HUDEP-2 (cell line): ENCODE results near the gene KLHL21.
A peak's percentile ranks its signal among the peaks of the same experiment; 100 is the strongest.

Experiments used
- DNase-seq, 76 experiments: peaks; one replicate each; lab custom pipeline; 2025; ENCODE audit not compliant: unreplicated experiment in 76 of 76; lab: John Stamatoyannopoulos, UW

The KLHL21 gene

DNA sequence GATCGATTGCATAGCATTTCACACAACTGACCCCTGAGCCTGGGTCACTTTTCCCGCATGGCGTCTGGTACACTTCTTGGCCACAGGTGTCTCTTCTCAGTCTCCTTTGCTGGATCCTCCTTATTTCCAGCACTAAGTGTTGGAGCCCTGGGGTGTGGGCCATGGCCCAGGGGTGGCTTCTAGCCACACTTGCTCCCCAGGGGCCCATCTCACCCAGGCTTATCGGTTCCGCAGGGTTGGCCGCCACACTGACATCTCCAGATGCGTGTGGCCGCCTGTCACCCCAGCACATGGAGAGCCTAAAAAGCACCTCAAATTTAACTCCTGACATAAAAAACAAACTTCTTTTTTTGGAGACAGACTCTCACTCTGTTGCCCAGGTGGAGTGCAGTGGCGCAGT lies 24.4 kb upstream of the KLHL21 start:
- no peak for DNase-seq

DNA sequence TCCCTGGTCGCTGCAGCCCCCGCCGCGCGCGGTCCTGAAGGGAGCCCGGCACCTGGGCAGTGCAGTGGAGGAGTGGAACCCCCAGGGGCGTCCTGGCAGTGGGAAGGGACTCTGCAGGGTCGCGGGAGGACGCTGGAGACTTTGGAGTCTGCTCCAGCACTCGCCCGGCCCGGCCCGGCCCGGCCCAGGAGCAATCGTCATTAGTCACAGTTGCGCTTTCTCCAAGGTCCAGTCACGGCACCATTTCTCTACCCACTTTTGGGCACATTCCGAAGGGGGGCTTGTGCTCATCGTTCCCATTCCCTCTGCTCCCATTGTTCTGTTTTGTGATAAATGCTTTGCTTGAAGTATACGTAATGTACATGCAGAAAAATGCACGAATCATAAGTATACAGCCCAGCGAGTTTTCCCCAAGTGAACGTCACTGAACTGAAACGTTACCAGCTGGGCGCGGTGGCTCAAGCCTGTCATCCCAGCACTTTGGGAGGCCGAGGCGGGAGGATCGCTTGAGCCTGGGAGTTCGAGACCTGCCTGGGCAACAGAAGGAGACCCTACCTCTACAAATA lies 23.0 kb upstream of the KLHL21 start:
- DNase-seq = peak in 3 of 76 experiments; percentile 12 to 55 (median 37)

DNA sequence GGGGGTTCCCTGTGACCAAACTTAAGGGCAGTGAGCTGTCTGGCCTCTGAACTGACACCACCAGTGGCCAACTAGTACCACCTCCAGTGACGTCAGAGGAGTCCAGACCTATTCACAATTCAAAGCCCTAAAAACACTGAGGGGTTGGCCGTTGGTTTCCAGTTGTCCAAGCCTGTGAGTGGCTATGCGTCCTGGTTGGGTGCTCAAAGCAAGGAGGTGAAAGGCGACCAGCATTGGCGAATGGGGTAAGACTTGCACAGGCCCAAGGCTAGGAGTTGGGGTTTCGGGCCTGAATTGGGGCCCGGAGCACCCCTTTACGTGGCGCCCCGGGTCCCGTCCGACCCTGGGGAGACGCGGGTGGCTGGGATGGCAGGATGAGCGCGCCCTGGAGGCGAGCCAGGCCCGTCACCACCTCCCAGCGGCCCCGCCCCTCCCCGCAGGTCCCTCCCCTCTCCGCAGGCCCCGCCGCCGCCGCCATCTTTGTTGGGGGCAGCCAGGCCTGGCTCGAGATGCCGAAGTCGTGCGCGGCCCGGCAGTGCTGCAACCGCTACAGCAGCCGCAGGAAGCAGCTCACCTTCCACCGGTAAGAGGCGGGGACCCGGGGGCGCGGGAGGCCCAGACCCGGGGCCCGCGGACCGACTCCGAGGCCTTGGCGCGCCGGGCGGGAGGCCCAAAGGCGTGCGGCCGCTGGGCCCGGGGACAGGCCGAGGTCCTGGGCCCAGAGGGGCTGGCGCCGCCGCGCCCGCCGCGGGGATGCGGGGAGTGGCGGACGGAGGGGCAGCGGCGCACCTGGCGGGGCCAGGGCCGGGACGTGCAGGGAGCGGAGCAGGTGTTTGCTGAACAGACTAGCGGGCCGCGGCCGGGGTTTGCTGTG lies 22.3 kb upstream of the KLHL21 start, which contains the start of gene THAP3:
Gene THAP3 (plus strand): TSS at position 159 of the 874 bp plus-strand sequence. CDS start 351 bp downstream, at position 510.
- peak in 70 of 76 experiments; percentile 16 to 89 (median 70) for DNase-seq

DNA sequence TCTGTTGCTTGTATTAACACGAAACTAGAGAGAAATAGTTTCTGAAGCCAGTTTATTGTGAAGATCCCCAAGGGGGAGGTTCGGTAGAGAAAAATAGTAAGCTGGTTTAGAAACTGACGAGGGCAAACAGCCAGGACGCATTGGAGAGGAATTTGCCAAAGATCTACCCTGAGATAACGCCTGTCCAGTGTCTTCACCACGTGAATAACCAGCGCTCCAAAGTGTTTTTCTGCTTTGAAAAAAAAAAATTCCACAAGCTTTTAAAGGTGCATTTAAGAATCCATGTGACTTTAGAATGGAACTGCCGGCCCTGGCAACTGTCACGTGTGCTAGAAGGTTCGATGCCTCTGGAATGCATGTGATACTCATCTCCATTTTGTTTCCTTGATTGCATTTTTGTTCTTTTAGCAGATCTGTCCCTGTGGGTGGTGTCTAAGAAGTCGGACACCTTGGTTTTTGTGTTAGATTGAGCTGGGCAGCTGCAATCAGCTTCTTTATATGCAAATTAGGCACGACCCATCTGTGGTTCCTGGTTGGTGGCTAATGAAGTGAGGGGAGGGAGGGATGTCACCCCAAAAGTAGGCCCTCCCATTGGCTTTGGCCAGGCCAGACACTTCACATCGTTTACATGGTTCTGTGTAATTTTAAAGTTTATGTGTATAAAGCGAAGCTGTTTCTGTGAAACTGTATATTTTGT lies 20.7 kb upstream of the KLHL21 start:
- DNase-seq = no peak

DNA sequence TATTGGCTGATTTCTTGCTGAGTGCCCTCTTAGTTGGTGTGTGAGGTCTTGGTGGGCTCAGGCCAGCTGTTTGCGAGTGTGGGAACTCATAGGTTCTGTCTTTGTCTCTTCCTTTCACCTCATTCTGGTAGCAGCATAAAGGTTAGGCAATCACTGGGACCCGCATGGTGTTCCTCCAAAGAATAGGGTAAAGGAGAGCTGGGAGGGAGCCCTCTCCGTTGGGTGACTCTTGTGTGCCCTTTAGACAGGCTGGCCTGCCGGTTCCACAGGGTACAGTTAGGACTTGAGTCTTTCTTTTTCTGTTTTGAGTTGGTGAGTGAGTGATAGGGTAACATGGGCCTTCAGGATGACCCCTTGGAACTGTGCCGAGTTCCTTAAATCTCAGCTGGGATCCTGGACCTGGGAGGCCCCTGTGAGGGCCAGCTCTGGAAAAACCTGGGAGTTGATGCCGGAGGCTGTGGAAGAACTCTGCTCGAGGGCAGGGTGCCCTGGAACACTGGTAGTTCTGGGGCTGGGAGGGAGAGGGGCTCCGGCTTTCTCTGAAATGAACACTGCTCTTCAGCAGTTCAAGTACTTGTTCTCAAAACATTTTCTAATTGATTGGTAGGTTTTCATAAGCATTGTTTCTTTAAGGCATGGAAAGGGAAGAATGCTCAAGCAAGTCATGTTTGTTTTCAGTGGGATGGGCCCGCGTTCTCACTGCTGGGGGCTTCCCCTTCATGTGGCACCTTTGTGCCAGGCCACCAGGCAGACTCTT lies 19.9 kb upstream of the KLHL21 start:
- DNase-seq = no peak

DNA sequence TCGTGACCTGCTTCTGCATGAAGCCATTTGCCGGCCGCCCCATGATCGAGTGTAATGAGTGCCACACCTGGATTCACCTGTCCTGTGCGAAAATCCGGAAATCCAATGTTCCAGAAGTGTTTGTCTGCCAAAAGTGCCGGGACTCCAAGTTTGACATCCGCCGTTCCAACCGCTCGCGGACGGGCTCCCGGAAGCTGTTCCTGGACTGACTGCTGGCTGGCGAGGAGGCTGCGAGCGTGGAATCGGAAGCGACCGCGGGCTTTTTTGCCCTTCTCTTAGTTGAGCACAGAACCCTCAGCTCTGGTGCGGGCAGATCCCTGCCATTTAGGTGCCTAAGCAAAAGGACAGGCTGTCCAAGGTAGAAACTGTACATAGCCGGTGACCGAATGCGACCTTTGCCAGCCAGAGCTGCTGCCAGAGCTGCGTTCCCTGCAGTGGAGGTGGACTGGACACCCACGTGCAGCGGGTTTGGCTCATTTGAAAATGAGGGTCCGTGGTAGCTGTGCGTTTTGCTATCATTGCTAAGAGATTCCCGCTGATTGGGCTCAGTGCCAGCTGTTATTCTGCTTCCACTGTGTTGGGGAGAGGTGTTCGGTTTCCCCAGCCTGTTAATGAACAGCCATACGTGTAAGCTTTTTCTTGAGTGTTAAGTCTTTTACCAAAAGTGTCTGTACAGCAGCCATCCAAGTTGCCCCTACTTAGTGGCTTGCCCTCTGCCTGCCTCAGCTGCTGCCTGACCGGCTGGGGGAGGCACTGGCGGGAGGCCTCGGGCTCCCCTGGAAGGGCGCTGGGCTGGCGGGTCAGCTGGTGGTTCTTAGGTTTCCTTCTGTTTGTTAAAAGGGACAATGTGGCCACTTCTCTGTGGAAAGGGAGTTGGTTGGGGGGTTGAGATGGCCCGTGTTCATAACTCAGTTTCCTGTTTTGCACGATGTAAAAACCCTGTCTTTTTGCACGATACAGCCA lies 19.0 kb upstream of the KLHL21 start:
- no peak for DNase-seq

DNA sequence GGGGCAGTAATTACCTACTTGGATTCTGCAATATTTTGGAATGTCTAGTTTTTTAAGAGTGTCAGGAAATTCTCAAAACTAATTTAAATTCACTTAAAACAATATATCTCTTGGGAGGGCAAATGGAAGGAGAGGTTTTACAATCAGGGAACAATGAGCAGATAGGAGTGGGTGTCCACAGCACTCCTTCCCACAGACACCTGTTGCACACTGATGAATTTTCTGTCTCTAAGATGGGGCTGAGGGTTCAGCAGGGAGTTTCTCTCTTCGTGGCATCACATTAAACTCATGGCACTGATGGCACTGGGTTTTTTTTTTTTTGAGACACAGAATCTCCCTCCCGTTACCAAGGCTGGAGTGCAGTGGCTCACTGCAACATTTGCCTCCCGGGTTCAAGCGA lies 16.4 kb upstream of the KLHL21 start:
- no peak for DNase-seq

DNA sequence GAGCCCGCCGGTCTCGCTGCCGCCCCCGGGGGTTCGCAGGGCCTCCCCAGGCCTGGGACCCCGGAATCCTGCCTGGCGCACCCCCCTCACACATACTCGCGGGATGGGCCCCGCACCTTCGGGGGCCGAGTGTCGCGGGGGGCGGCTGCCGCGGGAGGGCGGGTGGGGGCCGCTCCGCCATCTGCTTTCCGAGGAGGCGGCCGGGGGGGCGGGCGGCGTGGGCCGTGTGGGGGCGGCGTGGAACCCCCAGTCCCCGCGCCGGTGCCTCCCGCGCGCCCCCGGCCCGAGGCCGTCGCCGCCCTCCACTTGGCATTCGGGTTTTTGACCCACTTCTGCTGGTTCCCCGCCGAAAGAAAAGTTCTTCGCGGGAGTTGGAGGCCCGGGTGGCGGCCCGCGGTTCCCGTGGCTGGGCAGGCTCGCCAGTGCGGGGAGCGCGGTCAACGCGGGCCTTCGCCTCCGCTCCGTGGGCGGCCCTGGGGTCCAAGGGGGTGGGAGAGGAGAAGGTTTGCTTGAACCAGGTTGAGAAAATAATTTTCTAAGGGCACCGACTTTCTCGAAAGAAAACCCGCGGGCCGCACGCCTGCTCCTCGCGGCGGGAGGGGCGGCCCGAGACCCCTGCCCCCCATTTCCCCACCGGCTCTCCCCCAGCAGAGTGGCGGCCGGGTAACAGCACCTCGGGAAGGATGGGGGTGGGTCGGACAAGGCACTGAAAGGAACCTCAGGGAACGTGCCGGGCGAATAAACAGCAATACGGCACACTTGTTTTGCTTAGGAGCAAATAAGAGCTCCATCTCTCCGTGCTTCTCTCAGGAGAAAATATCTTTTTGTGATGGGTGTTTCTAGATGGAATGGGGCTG lies 12.5 kb upstream of the KLHL21 start:
- DNase-seq = no peak

DNA sequence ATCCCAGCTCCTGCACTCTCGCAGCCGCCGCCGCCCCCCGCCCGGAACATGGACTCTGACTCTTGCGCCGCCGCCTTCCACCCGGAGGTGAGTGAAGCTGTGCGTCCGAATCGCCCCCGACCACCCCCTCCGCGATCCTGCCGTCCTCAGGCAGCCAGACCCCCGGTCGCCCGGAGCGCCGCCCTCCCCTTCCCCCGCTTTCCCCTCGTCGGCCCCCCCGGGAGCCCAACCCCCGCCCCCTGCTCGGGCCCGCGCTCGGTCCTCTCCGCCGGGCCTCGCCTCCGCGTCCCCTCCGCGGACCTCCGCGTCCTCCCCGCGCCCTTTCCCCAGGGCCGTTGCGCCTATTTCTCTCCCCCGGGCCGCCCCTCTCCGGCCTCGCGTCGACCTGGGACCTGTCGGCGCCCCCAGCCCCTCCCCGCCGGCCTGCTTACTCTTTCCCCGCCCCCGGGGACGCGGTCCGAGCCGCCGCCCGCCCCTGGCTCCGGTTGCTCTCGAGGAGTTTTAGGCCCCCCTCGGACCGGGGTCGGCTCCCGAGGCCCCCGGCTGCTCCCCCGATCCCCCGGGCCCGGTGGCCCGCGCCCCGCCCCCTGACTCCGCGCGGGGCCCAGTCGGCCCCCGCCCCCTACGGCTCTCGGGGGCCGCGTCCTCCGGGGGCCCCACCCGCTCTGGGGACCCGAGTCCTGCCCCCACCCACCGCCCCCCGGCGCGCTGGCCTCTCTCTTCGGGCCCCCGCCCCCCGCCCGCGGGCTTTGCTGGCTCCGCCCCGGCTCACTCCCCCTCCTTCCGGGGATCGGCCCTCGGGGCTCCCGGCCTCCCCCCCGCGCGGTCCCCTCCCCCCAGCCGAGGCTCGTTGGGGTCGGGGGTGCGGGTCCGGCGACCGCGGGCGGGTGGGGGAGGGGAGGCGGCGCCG lies 11.6 kb upstream of the KLHL21 start:
- peak in 24 of 76 experiments; percentile 3 to 47 (median 23) for DNase-seq

DNA sequence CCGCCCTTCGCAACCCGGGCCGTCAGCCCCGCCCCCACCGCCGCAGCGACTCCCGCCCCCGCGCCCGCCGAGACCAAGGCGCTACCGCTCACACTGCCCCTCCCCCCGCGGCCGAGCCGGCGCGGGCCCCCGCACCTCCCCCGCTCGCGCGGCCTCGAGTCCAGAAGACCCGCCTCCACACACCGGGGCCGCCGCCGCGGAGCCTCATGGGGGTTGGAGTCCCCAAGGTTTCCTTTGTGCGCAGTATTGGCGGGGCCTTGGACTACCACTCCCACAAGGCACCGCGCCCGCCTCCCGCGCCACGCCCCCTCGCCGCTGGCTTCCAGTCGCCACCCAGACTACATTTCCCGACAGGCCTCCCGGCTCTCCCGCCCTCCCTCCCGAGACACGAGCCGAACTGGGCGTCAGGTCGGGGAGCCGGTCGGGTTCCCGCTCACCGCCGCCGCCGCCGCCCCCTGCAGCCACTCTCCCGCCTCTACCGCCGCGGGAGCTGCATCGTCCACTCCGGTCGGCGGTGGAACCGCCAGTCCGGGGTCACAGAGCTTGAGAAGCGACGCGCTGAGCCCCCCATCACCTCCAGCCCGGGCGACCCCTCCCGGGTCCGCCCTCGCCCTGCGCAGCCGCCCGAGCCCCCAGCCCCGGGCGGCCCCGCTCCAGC lies 10.8 kb upstream of the KLHL21 start, which contains the start of gene PHF13:
Gene PHF13 (plus strand): TSS at position 371 of the 658 bp plus-strand sequence. CDS start 336 bp downstream, outside the sequence.
- DNase-seq = peak; percentile 67 to 99 (median 99)

DNA sequence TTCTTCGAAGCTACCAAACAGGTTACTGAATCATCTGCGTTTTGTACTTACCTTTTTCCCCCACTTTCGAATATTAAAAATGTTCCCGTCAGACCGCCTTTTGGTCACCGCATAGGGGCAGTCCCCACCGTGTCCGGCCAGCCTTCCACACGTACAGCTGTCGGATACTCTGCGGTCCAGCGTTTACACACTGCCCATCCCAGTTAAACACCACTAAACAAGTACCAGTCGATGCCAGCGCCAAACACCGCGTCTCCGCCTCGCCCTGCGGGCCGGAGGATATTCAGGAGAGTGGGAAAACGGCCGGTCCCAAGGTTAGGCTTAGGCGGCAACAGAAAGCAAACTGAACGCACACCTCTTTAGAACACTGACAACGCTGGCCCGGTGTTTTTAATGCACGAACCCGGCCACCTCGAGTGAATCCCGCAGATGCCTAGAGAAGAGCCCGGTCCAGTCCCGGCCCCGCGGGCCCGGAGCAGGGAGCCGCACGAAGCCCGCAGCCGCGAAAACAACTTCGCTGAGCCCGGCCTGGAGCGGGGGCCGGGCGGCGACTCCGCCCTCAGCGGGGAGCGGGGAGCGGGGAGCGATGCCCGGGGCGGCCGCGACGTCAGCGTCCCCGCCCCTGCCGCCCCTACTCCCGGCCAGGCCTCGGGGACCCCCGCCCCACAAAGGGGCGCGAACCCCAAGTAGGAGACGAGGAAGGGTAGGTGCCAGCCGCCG lies 10.1 kb upstream of the KLHL21 start:
- peak in 18 of 76 experiments; percentile 24 to 73 (median 50) for DNase-seq

DNA sequence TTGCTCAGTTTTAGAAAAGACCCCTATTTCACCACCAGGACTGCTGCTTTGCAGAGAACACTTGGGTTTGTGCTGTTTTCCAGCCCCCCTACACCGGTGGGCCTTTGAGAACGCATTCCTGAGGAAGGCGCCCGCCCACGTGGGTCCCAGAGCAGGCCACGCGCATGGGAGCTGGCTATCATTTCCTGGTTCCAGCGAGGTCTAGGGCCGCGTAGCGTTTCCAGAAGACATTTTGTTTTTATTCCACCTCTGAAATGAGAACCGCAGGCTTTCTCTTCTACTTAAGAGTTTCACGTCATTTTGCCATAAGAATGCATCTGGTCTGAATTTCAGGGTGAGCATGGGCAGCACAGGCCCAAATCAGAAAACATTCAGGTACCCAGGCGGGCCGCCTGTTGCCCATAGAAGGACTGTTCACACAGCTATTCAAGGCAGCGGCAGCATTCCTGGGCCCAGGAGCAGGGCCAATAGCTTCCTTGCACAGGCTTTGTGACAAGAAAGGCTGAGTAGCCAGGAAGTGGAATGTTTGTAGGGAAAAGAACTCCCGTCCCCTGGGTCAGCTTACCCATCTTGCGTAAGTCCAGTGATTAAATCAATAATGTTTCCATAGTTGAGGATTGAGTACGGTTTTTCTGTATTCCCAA lies 1.4 kb upstream of the KLHL21 start:
- peak in 2 of 76 experiments; percentile 11 to 44 for DNase-seq

DNA sequence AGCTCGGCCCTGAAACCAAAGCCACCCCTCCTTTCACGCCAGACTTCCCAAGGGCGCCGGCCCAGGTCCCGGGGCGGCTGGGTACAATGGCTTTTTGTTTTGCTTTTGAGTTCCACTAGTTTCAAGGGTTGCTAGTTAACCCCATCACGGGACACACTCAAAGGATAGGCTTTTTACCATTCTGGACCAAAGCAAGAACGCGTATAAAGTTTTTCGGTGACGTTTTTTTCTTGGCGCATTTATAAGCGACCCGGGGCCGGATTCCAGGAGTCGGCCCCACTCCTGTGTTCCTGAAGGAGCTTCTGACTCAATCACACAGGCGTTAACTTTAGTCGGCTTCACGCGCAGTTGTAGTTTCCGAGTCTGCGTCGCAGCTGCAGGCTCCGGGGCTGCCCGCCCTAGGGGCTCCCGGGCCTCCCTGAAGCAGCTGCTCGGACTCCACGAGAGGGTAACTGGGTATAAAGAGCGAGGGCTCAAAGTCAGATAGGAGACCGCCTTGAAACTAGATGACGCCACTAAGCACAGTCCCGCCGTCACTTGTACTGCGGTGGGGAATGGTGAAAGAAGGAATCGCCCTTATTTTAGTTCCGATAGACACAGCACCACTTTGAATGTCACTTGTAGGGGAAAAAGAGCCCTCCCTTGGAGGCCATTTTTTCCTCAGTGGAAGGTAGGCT lies 707 bp upstream of the KLHL21 start:
- DNase-seq = peak in 33 of 76 experiments; percentile 12 to 78 (median 52)

DNA sequence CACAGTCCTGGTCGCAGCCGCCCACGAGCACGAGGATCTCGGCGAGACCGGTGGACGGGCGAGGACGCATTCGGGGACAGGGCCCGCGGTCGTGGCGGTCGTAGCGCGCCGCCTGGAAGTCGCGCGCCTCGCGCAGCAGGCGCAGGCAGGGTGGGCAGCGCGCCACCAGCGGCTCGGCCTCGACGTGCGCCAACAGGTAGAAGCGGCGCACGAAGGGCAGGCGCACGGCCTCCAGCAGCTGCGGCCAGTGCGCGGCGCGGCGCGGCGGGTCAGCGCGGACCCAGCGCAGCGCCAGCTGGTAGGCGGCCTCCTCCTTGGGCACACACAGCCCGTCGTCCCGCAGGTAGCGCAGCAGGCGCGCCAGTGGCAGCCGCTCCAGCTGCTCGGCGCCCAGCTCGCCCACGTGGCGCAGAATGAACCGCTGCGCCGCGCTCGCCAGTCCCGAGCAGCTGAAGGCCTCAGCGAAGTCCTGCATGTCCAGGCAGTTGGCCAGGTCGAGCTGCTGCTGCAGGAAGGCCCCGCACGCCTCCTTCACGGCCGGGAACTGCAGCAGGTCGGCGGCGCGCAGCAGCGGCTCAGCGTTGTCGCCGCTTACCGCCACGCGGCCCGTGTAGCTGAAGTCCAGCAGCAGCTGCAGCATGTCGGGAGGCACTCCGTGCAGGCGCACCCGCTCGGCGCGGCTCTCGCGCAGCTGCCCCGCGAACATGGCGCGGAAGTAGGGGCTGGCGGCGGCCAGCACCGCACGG lies 573 bp downstream of the KLHL21 start:
- peak in 21 of 76 experiments; percentile 7 to 70 (median 44) for DNase-seq
